Muscle layer of duodenum (tissue), 2 donors: Measurements from ENCODE around the gene SMIM17.

Source experiments
- H3K27ac ChIP-seq: one replicate; pipeline ENCODE4 v1.7.0; 2013; ENCODE audit warnings: mild to moderate bottlenecking, low read length
- H3K27me3 ChIP-seq: one replicate; pipeline ENCODE4 v1.7.0; 2013; ENCODE audit warnings: low read depth, mild to moderate bottlenecking, control low read depth, low read length
- H3K36me3 ChIP-seq, 2 donors: one replicate each; pipeline ENCODE4 v1.7.0; 2013; ENCODE audit warnings: low read length in 2 of 2, control low read depth in 1 of 2, mild to moderate bottlenecking in 1 of 2; ENCODE audit not compliant: insufficient read depth in 2 of 2, control insufficient read depth in 1 of 2
- H3K4me1 ChIP-seq, 2 donors: one replicate each; pipeline ENCODE4 v1.7.0; 2013; ENCODE audit warnings: low read length in 2 of 2, mild to moderate bottlenecking in 2 of 2, control low read depth in 1 of 2, moderate library complexity in 1 of 2; ENCODE audit not compliant: insufficient read depth in 2 of 2, control insufficient read depth in 1 of 2
- H3K4me3 ChIP-seq, 2 donors: one replicate each; pipeline ENCODE4 v1.7.0; 2013; ENCODE audit warnings: low read length in 2 of 2, low read depth in 1 of 2, mild to moderate bottlenecking in 1 of 2
- H3K9me3 ChIP-seq, 2 donors: one replicate each; pipeline ENCODE4 v1.7.0; 2013; ENCODE audit warnings: low read length in 2 of 2, control low read depth in 1 of 2, mild to moderate bottlenecking in 1 of 2; ENCODE audit not compliant: control insufficient read depth in 1 of 2
- donor health status: healthy.

The SMIM17 gene

DNA sequence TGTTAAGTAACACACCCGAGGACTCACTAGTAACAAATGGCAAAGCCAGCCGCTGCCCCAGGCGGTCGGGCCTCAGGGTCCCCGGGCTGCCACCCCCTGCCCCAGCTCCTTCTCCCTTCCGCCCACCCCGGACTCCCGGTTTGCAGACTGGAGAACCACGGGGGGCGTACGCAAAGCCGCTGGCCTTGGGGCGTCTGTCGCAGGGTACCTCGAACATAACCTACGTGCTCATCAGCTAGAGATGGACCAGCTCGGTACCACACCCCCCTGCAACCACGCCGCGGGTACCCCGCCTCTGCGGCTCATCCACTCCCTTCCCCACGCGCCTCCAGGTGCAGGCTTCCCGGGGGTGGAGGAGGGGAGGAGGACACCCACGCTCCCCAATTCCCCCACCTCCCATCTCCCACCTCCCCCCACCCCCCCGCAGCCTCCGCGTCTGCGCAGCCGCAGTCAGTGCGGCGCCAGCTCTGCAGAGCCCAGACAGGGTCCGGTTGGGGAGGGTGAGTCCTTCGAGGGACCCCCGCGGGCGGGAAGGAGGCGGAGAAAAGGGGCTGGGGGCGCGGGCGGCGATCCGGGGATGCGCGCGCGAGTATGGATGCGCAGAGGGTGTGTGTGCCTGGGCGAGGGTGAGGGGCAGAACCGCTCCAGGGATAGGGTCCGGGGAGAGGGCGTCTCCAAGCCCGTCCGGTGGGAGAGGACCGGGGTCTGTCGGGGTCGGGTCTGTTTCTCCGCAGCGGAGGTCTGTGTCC is at the start of gene SMIM17:
Gene SMIM17, plus strand, starts transcription at position 449 of the 749 bp plus-strand sequence. CDS start 2,509 bp downstream, outside the sequence.
- Histone ChIP-seq H3K36me3 (peaks cover 0 to 10% of the 10 kb centered on the region in 2 donors), H3K27ac (no peak within 1 kb of the TSS), H3K27me3 (no peaks in the 10 kb centered on the region), H3K9me3 (peaks cover 3 to 20% of the 10 kb centered on the region in 2 donors), H3K4me3 (no peak within 1 kb of the TSS), H3K4me1 (no peaks in the 10 kb centered on the region)

DNA sequence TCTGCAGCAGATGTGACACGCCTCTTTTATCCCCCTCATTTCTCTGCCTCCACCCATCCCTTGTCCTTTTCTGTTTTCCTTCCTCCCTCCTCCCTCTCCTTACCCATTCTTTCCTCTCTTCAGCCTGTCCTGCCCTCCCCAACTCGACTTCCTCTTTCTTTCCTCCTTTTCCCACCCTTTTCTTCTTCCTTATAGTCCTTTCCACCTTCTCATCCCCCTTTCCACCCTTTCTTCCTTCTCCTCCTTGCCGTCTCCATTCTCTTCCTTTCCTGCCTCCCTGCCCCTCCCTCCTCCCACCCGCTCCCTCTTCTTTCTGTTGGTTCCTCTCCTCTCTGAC is 48.5 kb upstream of the SMIM17 start:
- Histone ChIP-seq H3K4me1 (peaks cover 4 to 10% of the 10 kb centered on the region in 2 donors), H3K27me3 (no peaks in the 10 kb centered on the region), H3K36me3 (peaks cover 0 to 17% of the 10 kb centered on the region in 2 donors), H3K4me3 (peak overlapping the region; percentile 84 to 100), H3K9me3 (peaks cover 0 to 13% of the 10 kb centered on the region in 2 donors), H3K27ac (no peak overlapping the region)

DNA sequence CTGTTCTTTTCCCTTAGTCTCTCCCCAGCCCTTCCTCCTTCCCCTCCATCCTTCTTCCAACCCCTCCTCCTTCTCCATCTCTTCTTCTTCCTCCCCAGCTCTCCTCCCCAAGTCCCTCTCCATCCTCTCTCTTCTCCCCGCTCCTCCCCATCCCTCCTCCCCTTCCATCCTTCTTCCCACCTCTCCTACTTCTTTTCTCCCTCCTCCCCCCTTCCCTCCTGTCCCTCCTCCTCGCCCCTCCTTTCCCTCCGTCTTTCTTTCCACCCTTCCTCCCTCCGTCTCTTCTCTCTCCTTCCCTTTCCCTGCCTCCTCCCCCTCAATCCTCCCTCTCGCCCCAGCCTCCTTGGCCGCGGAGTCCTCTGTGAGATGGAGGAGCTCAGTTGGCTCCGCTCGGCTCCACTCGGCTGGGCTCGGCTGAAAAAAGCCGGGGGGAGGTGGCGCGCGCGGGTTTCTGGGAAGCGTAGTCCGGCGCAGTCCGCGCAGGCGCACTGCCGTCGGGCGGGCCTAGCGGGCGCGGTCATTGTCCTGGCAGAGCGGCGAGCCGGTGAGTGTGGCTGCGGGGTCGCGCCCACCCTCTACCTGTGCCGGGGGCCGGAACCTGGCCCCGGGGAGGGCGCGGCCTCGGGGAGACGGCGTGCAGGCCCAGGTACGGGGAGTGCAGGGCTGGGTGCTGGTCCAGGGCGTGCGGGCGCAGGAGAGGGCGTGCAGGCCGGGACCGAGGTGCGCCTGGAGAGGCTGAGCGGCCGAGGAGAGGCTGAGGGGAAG is 48.0 kb upstream of the SMIM17 start, which contains the start of gene ZNF71:
Gene ZNF71, plus strand, starts transcription at position 520 of the 765 bp plus-strand sequence. CDS start 6,257 bp downstream, outside the sequence.
- Histone ChIP-seq H3K27me3 (no peaks in the 10 kb centered on the region), H3K4me1 (peaks cover 4 to 10% of the 10 kb centered on the region in 2 donors), H3K9me3 (peaks cover 0 to 8% of the 10 kb centered on the region in 2 donors), H3K27ac (peak within 1 kb of the TSS; percentile 37), H3K4me3 (peak within 1 kb of the TSS; percentile 84 to 100), H3K36me3 (peaks cover 0 to 17% of the 10 kb centered on the region in 2 donors)

DNA sequence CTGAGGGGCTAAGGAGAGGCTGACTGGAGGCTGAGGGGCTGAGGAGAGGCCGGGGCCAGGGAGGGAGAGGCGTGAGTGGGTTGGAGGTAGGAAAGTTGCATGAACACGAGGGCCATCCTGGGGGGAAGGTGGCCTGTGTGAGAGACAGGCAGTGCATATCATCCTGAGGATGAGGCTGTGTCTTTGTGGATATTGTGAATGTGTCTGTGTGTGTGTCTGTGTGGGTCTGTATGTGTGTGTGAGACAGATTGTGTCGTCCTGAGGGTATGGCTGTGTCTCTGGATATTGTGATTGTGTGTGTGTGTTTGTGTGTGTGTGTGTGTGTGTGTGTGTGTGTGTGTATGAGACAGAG is 47.4 kb upstream of the SMIM17 start:
- Histone ChIP-seq H3K9me3 (peaks cover 0 to 2% of the 10 kb centered on the region in 2 donors), H3K27me3 (no peaks in the 10 kb centered on the region), H3K27ac (peak overlapping the region; percentile 37), H3K4me3 (peak overlapping the region; percentile 84 to 100), H3K36me3 (peaks cover 0 to 18% of the 10 kb centered on the region in 2 donors), H3K4me1 (peaks cover 4 to 10% of the 10 kb centered on the region in 2 donors)

DNA sequence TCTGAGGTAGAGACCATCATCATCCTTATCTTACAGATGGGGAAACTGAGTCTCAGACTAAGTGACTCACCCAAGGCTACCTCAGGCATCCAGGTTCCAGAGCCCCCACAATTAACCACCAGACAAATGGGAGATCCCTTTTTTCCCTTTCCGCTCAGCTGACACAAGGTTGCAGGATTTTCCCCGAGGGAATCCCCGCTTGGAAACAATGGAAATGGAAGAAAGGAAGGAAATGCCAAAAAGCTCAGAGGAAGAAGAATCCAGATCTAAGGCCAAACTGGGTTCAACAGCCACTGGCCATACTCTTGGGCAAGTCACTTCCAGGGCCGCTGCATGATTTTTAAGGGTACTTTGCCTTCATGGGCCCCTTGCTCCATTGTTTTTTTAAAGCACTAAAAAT is 46.3 kb upstream of the SMIM17 start:
- H3K4me1 ChIP-seq: peaks cover 4 to 10% of the 10 kb centered on the region in 2 donors
- H3K36me3 ChIP-seq: peaks cover 9 to 30% of the 10 kb centered on the region in 2 donors
- H3K4me3 ChIP-seq: peak overlapping the region in 1 of 2 donors; percentile 100
- H3K27ac ChIP-seq: no peak overlapping the region
- H3K27me3 ChIP-seq: no peaks in the 10 kb centered on the region
- peaks cover 2 to 8% of the 10 kb centered on the region in 2 donors for H3K9me3 ChIP-seq

DNA sequence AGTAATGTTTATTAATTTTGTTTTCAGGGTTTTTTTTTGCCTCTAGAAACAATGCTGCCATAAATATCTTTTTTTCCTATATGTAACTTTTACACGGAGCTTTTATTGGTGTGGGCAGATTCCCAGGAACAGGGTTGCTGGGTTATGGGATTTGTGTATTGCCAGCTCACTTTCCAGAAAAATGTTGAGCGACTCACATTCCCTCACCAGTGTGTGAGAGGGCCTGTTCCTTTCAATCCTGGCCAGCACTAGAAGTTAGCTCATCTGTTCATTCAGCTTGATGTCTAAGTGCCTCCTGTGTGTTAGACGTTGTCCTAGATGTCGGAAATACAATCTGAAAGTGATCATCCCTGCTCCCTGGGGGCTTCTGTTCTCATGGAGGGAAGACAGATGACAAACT is 45.3 kb upstream of the SMIM17 start:
- Histone ChIP-seq H3K4me3 (no peak overlapping the region), H3K27me3 (no peaks in the 10 kb centered on the region), H3K9me3 (peaks cover under 1 to 9% of the 10 kb centered on the region in 2 donors), H3K4me1 (peaks cover 4 to 10% of the 10 kb centered on the region in 2 donors), H3K27ac (no peak overlapping the region), H3K36me3 (peaks cover 9 to 40% of the 10 kb centered on the region in 2 donors)

DNA sequence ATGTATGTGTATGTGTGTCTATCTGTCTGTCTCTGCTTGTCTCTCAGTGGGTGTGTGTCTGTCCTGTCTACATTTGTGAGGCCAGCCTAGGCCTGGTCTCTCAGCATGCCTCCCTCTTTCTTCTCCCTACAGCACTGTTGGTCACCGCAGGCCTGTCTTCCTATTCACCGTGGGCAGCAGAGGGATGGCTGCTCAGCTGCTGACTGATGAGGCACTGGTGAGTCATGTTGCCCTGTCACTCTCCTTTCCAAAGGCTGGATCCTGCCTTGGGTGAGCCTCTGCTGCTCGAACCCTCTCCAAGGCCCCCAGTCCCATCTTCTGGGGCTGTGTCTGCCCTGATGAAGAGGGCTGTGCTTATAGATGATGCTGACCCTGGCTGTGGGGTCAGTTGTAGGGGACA is 41.6 kb upstream of the SMIM17 start:
- peaks cover 9 to 62% of the 10 kb centered on the region in 2 donors for H3K36me3 ChIP-seq
- peaks cover 0 to 3% of the 10 kb centered on the region in 2 donors for H3K4me1 ChIP-seq
- no peak overlapping the region for H3K27ac ChIP-seq
- peaks cover 21 to 27% of the 10 kb centered on the region in 2 donors for H3K9me3 ChIP-seq
- H3K27me3 ChIP-seq: no peaks in the 10 kb centered on the region
- H3K4me3 ChIP-seq: peak overlapping the region in 1 of 2 donors; percentile 26

DNA sequence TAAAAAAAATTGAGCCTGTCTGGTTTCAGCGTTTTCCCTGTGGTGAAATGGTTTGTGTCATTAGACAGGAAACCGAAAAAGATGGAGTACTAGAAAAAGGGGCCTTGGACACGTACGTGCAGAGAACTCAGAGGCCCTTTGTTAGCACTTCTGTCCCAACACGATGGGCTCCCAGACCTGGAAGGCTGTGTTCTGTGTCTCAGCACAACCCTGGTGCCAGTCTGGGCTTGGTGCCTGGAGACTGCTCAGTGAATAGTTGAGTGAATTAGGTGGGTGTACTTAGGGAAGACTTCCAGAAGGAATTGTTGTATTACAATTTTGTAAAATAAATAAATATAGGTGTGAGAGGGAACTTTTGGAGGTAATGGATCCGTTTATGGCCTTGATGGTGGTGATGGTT is 39.1 kb upstream of the SMIM17 start:
- Histone ChIP-seq H3K27me3 (no peaks in the 10 kb centered on the region), H3K9me3 (peaks cover 21 to 42% of the 10 kb centered on the region in 2 donors), H3K27ac (no peak overlapping the region), H3K4me1 (no peaks in the 10 kb centered on the region), H3K36me3 (peaks cover 11 to 54% of the 10 kb centered on the region in 2 donors), H3K4me3 (no peak overlapping the region)

DNA sequence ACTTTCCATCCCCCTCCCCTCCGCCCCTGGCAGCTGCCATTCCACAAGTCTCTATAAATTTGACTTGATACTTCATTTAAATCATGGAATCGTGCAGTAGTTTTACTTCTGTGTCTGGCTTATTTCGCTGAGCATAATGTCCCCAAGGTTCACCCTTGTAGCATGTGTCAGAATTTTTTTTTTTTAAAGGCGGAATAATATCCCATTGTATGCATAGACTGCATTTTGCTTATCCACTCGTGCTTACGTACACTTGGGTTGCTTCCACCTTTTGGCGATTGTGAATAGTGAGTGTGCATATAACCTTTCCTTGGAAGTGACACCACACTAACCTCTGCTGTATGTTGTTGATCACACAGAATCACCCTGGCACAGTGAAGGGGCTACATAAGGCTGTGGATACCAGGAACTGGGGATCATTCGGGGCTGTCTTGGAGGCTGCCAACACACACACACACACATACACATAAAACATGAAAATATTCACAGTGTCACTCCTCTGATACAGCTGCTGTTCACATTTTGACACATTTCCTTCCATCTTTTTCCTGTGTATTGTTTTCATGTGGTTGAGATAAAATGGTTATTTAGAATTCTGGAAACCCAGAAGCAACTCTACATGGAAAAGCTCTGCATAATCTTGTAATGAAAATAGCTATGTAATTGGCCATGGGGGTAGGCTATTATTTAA is 34.5 kb upstream of the SMIM17 start:
- Histone ChIP-seq H3K4me3 (peak overlapping the region in 1 of 2 donors; percentile 29), H3K27ac (no peak overlapping the region), H3K9me3 (peaks cover 30 to 64% of the 10 kb centered on the region in 2 donors), H3K4me1 (no peaks in the 10 kb centered on the region), H3K36me3 (peaks cover 3 to 45% of the 10 kb centered on the region in 2 donors), H3K27me3 (no peaks in the 10 kb centered on the region)

DNA sequence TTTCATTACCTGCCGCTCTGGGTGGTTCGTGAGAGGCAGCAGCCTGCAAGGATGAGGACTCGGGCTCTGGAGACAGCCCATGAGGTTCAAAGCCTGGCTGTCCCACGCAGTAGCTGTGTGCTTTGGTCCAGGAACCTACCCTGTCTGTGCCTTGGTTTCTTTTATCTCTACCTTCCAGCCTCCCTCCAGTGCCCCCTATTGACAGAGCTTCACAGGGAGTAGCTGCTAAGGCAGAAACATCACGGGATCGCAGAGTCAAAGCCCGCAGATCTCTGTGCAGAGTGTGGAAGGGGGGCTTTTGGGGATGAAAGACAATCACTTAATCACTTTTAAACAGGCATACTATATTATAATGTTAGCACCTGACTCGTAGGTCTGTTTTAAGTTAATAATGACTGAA is 31.7 kb upstream of the SMIM17 start:
- no peak overlapping the region for H3K27ac ChIP-seq
- H3K27me3 ChIP-seq: no peaks in the 10 kb centered on the region
- H3K36me3 ChIP-seq: peaks cover 4 to 51% of the 10 kb centered on the region in 2 donors
- H3K9me3 ChIP-seq: peaks cover 39 to 64% of the 10 kb centered on the region in 2 donors
- H3K4me3 ChIP-seq: no peak overlapping the region
- no peaks in the 10 kb centered on the region for H3K4me1 ChIP-seq

DNA sequence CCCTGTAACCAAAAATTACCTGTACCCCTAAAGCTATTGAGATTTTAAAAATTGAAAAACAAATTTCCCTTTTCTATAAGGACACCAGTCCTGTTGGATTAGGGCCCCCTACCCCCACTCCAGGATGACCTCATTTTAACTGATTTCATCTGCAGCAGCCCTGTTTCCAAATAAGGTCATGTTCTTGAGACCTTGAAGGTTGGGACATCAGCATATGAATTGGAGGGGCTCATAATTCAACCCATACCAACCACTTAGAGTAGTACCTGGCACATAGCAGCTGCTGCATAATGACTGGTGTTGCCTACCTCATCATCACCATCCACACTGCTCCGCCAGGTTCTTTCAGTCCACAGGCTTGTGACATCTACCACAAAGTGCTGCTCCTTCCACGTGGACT is 30.2 kb upstream of the SMIM17 start:
- H3K9me3 ChIP-seq: peaks cover 44 to 61% of the 10 kb centered on the region in 2 donors
- no peak overlapping the region for H3K27ac ChIP-seq
- peak overlapping the region in 1 of 2 donors; percentile 24 for H3K4me3 ChIP-seq
- H3K27me3 ChIP-seq: no peaks in the 10 kb centered on the region
- no peaks in the 10 kb centered on the region for H3K4me1 ChIP-seq
- peaks cover 8 to 60% of the 10 kb centered on the region in 2 donors for H3K36me3 ChIP-seq
